Stomach (tissue), 9 donors: ENCODE measurements around the gene RTN4R. TPM values are rescaled to one million over a fixed set of nuclear protein-coding genes. Genes with fewer than 3 reads are reported as not detected.

ENCODE experiments used
- DNase-seq, 2 donors: peaks; one replicate each; pipeline versions ENCODE4 v3.0.0 to v3.0.0-alpha.2; 2013 to 2019
- H3K27ac ChIP-seq, 5 donors: fragments of 200-600 bp in 4 of 5; sonication (generic) in 4 of 5; one replicate each; pipeline ENCODE4 v1.5.1; 2013 to 2019; ENCODE audit warnings: mild to moderate bottlenecking in 1 of 5, moderate library complexity in 1 of 5
- H3K27me3 ChIP-seq, 3 donors: fragments of 200-600 bp; sonication (generic); one replicate each; pipeline ENCODE4 v1.5.1; 2017 to 2019; ENCODE audit warnings: mixed run types in 1 of 3
- H3K36me3 ChIP-seq, 4 donors: fragments of 200-600 bp; sonication (generic); 1 replicate in 3 of 4; 2 replicates in 1 of 4; pipeline ENCODE4 v1.5.1; 2016 to 2019
- H3K4me1 ChIP-seq, 4 donors: fragments of 200-600 bp; sonication (generic); one replicate each; pipeline ENCODE4 v1.5.1; 2016 to 2019
- H3K4me3 ChIP-seq, 4 donors: fragments of 200-600 bp; sonication (generic) in 3 of 4; one replicate each; pipeline ENCODE4 v1.5.1; 2016 to 2019; ENCODE audit warnings: mild to moderate bottlenecking in 1 of 4
- H3K9me3 ChIP-seq, 4 donors: fragments of 200-600 bp; sonication (generic); one replicate each; pipeline ENCODE4 v1.5.1; 2016 to 2019
- CTCF ChIP-seq, 7 experiments: fragments of 450-650 bp in 4 of 7; fragments of 200-600 bp in 3 of 7; sonication (generic) in 3 of 7; IDR thresholded peaks; one replicate each; pipeline ENCODE4 v1.5.1; 2016 to 2019; ENCODE audit warnings: antibody characterized with exemption in 7 of 7, control low read depth in 2 of 7, mild to moderate bottlenecking in 1 of 7
- EP300 ChIP-seq: sonication (generic); formaldehyde crosslinking; IDR thresholded peaks from one replicate; pipeline ENCODE4 v1.6.1; 2017; ENCODE audit warnings: antibody characterized with exemption
- POLR2A ChIP-seq, 4 donors: fragments of 450-650 bp; IDR thresholded peaks; one replicate each; pipeline ENCODE4 v1.6.1; 2016; ENCODE audit warnings: antibody characterized with exemption in 4 of 4, control low read depth in 2 of 4, mild to moderate bottlenecking in 1 of 4, moderate library complexity in 1 of 4
- POLR2AphosphoS5 ChIP-seq, 3 donors: sonication (generic); formaldehyde crosslinking; IDR thresholded peaks; one replicate each; pipeline ENCODE4 v1.6.1; 2016; ENCODE audit warnings: antibody characterized with exemption in 3 of 3
- WGBS, 5 donors: extraction: QIAGEN DNeasy Blood & Tissue Kit in 3 of 5; methylation state at CpG; one replicate each; pipeline versions ENCODE4 v1.1.5 to v1.1.7; 2013 to 2018; 5-methylcytosine and 5-hydroxymethylcytosine counted together
- intact Hi-C: fragments of 100-400 bp; cut with DNase I; formaldehyde crosslinking; loops from one replicate; pipeline ENCODE4 v1.15.1; 2023; ENCODE audit warnings: low total_unique reads
- polyA plus RNA-seq, 3 donors: library from polyadenylated mRNA; stranded (reverse); fragments of 200-250 nt; gene quantifications; one replicate each; pipeline ENCODE4 v1.2.3, GENCODE V29; 2013
- total RNA-seq, 5 donors: library from RNA; depleted of rRNA; stranded (reverse); fragments of >200 nt; gene quantifications; one replicate each; pipeline versions ENCODE4 v1.1.0 to v1.2.3, GENCODE V29; 2014 to 2016
- donor health status: healthy with polysubstance abuse.
- donor health status: Bipolar disorder and iron deficiency.
- donor health status: healthy.

RTN4R gene
- total and polyA plus RNA-seq, 8 donors: 0.92 to 2.2 (median 1.7) TPM; not detected in 3

DNA sequence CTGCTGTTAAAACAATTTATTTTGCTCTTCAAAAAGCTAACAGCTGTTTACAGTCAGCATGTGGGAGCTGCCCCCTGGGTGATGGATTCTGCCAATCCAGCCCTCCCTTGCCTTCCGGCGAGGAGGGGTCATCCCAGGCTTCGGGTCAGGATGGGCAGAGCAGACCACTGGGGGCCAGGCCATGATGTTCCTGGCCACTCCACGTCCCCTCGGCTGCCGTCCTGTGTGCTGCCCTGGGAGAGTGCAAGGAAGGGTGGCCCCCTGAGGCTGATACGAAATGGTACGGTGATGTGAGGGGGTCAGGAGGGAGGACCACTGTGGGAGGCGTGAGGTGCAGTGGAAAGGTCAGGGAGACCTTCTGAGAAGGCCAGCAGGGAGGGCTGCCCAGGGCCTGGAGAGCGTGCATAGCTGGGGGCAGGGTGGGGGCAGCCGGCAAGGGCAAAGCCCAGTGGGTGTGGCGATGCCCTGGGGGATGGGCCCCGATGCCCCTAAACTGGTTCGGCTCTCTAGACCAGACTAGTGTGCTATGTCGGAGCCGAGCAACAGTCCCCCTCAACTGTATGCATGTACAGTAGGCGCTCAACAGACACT is 41.3 kb downstream of the RTN4R start:
- no peak overlapping the region for H3K4me3 ChIP-seq
- H3K27ac ChIP-seq: no peak overlapping the region
- peaks cover 0 to 6% (median 0%) of the 10 kb centered on the region in 3 donors for H3K27me3 ChIP-seq
- H3K9me3 ChIP-seq: no peaks in the 10 kb centered on the region
- H3K4me1 ChIP-seq: peaks cover 20 to 33% (median 30%) of the 10 kb centered on the region in 4 donors
- intact Hi-C loops: no loop called here
- no peak for TF ChIP-seq POLR2AphosphoS5 (IDR thresholded peaks at IDR 0.05)
- TF ChIP-seq EP300: no peak
- no peak for TF ChIP-seq CTCF (IDR thresholded peaks at IDR 0.05)
- TF ChIP-seq POLR2A (IDR thresholded peaks at IDR 0.05): no peak
- no peaks in the 10 kb centered on the region for H3K36me3 ChIP-seq
- 70 to 85% (median 78%) methylated on average over 16 to 17 of the region's 17 CpGs for WGBS, 5 donors
- no peak for DNase-seq

DNA sequence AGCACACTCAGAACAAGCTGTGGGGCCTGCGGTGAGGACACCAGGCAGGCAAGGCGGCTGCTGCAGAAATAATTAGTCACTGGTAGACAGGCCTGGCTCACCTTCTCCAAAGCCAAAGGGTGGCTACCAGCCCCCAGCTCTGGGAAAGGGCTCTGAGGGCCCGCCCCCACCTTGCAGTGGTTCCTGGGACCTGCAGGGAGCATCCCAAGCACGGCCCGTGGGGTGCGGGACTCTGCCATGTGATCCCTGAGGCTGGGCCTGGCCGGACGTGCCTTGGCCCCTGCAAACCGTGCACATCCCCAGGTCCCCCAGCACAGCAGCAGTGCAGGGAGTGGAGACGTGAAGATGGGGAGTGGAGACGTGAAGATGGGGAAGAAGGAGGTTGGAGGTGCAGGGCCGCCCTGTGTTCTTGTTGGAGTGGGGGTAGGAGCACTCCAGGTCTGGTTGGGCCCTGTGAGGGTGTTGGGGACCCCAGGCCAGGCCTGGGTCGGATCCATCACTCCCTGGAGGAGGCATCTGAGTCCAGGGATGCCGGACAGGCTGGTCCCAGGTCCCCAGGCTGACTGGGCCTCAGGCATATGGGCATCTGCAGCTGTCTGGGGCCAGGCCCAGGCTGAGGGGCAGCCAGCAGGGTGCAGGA is 41.9 kb downstream of the RTN4R start:
- intact Hi-C loops: no loop called here
- Histone ChIP-seq H3K9me3 (no peaks in the 10 kb centered on the region), H3K27me3 (peaks cover 0 to 6% (median 0%) of the 10 kb centered on the region in 3 donors), H3K4me3 (no peak overlapping the region), H3K27ac (no peak overlapping the region), H3K36me3 (no peaks in the 10 kb centered on the region), H3K4me1 (peaks cover 20 to 39% (median 37%) of the 10 kb centered on the region in 4 donors)
- TF ChIP-seq EP300 (no peak), POLR2A (IDR thresholded peaks at IDR 0.05) (no peak), CTCF (IDR thresholded peaks at IDR 0.05) (no peak), POLR2AphosphoS5 (IDR thresholded peaks at IDR 0.05) (no peak)
- WGBS, 5 donors: 83 to 88% (median 85%) methylated on average over 10 to 14 of the region's 14 CpGs
- no peak for DNase-seq

GRCh38 chr22:20225693-20225966 is 42.5 kb downstream of the RTN4R start:
- Histone ChIP-seq H3K4me3 (no peak overlapping the region), H3K27ac (no peak overlapping the region), H3K27me3 (peaks cover 0 to 6% (median 0%) of the 10 kb centered on the region in 3 donors), H3K9me3 (no peaks in the 10 kb centered on the region), H3K36me3 (no peaks in the 10 kb centered on the region), H3K4me1 (peaks cover 20 to 41% (median 37%) of the 10 kb centered on the region in 4 donors)
- intact Hi-C loops: no loop called here
- no peak for DNase-seq
- TF ChIP-seq CTCF (IDR thresholded peaks at IDR 0.05) (no peak), POLR2AphosphoS5 (IDR thresholded peaks at IDR 0.05) (no peak), POLR2A (IDR thresholded peaks at IDR 0.05) (no peak), EP300 (no peak)
- 88 to 96% (median 94%) methylated on average over 2 of the region's 2 CpGs for WGBS, 5 donors

DNA sequence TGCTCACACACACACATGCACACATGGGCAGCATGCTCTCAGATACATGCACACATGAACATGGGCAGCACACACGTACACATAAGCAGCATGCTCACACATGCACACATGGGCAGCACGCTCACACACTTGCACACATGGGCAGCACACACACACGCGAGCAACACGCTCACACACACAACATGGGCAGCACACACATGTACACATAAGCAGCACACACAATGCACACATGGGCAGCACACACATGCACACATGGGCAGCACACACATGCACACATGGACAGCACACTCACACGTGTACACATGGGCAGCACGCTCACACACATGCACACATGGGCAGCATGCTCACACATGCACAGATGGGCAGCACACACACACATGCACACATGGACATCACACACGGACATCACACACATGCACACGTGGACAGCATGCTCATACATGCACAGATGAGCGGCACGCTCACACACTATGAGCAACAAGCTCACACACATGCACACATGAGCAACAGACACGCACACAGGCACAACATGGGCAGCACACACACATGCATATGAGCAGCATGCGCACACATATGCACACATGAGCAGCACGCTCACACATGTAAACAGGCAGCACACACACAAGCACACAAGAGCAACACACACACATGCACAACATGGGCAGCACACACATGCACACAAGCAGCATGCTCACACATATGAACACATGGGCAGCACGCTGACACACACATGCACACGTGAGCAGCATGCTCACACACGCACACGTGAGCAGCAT is 43.0 kb downstream of the RTN4R start:
- H3K4me1 ChIP-seq: peaks cover 16 to 40% (median 31%) of the 10 kb centered on the region in 4 donors
- no peak for DNase-seq
- H3K27me3 ChIP-seq: peaks cover 0 to 11% (median 0%) of the 10 kb centered on the region in 3 donors
- 85 to 96% (median 95%) methylated on average over 14 to 18 of the region's 18 CpGs for WGBS, 5 donors
- TF ChIP-seq EP300 (no peak), POLR2A (IDR thresholded peaks at IDR 0.05) (no peak), CTCF (IDR thresholded peaks at IDR 0.05) (no peak), POLR2AphosphoS5 (IDR thresholded peaks at IDR 0.05) (no peak)
- no peak overlapping the region for H3K4me3 ChIP-seq
- H3K9me3 ChIP-seq: no peaks in the 10 kb centered on the region
- H3K27ac ChIP-seq: no peak overlapping the region
- intact Hi-C loops: no loop called here
- no peaks in the 10 kb centered on the region for H3K36me3 ChIP-seq
